C1 segment of cervical spinal cord (tissue), 14 donors: ENCODE data around the gene ADARB1.
"Not testable (repeated sequence)": the region's sequence is repeated elsewhere in the genome, so short reads cannot be mapped to it uniquely, and the experiment has no call there.

Experiments
- DNase-seq, 14 donors: peaks; one replicate each; lab custom pipeline; 2025; lab: John Stamatoyannopoulos, UW

The ADARB1 gene, protein sequence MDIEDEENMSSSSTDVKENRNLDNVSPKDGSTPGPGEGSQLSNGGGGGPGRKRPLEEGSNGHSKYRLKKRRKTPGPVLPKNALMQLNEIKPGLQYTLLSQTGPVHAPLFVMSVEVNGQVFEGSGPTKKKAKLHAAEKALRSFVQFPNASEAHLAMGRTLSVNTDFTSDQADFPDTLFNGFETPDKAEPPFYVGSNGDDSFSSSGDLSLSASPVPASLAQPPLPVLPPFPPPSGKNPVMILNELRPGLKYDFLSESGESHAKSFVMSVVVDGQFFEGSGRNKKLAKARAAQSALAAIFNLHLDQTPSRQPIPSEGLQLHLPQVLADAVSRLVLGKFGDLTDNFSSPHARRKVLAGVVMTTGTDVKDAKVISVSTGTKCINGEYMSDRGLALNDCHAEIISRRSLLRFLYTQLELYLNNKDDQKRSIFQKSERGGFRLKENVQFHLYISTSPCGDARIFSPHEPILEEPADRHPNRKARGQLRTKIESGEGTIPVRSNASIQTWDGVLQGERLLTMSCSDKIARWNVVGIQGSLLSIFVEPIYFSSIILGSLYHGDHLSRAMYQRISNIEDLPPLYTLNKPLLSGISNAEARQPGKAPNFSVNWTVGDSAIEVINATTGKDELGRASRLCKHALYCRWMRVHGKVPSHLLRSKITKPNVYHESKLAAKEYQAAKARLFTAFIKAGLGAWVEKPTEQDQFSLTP

DNA sequence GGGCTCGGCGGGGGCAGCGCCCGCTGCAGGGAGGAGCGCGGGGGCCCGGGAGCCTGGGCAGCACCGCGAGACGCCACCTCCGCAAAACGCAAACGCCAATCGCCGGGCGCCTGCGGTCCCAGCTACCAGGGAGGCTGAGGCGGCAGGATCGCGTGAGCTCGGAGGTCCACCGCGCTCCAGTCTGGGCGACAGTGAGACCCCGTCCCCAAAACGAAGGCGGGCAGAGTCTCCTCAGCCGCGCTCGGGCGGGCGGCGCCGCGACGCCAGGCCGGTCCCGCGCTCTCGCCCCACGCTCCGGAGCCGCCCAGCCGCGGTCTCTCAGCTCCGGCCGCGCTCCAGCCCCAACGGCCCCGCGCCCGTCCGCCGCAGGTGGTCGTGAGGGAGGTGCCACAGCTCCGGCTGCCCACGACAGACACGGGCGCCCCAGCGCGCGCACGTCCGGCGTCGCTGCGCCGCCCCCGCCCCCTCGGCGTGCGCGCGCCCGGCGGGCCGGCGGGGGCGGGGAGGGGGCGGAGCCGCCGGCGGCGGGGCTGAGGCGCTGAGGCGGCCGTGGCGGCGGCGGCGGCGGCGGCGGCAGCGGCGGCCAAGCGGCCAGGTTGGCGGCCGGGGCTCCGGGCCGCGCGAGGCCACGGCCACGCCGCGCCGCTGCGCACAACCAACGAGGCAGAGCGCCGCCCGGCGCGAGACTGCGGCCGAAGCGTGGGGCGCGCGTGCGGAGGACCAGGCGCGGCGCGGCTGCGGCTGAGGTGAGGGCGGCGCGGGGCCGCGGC is at the start of gene ADARB1:
ADARB1 (plus strand) TSS at position 533 of the 770 bp plus-strand sequence. CDS start 97,077 bp downstream, outside the sequence.
- DNase-seq = peak in 9 of 14 donors; percentile 12 to 66 (median 38)

DNA sequence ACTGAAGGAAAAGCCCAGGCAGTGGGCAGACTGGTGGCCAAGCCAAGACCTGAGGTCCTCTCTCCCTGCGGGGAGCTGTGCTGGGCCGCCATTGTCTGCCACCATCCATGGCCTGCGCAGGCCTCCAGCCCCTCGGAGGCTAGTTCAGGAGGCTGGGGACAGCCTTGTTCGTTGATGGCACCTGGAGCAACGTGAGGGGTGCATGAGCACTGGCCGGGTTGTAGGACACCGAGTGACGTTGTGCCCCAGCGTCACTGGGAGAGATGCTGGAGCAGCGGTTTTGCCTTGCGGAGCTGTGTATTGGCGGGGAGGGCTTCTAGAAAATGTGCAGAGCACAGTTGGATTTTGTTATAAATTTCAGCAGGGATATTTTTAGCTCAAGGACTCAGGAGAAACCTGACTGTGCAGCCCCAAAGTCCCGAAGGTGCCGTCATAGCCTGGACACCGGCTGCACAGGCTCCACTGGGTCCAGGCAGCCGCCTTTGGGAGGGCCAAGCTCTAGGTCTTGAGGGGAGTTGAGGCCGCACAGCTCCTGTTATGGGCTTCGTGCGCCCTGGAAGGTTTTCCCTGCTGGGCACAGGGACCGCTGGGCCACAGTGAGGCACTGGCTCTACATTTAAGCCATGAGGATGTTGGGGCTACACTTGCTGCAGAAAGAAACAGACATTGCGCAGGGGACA is 48.2 kb upstream of the ADARB1 start:
- DNase-seq = no peak

DNA sequence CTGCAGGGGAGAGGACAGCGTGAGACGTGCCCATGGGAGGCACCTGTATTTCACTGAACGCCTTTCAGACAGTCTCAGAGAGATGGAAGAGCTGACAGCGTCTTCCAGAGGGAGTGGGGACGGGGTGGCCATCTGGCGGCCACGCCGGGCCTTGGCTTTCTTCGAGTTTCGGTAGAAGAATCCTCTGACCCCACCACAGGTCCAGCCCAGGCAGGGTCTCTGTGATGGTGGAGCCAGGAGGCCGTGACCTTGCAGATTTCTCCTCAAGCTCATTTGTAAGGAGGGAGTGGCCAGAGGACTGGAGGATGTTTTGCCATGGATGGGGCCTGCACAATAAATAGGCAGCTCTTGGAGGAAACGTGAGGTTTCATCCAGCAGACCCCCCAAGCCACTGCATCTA is 47.6 kb upstream of the ADARB1 start:
- DNase-seq = no peak

DNA sequence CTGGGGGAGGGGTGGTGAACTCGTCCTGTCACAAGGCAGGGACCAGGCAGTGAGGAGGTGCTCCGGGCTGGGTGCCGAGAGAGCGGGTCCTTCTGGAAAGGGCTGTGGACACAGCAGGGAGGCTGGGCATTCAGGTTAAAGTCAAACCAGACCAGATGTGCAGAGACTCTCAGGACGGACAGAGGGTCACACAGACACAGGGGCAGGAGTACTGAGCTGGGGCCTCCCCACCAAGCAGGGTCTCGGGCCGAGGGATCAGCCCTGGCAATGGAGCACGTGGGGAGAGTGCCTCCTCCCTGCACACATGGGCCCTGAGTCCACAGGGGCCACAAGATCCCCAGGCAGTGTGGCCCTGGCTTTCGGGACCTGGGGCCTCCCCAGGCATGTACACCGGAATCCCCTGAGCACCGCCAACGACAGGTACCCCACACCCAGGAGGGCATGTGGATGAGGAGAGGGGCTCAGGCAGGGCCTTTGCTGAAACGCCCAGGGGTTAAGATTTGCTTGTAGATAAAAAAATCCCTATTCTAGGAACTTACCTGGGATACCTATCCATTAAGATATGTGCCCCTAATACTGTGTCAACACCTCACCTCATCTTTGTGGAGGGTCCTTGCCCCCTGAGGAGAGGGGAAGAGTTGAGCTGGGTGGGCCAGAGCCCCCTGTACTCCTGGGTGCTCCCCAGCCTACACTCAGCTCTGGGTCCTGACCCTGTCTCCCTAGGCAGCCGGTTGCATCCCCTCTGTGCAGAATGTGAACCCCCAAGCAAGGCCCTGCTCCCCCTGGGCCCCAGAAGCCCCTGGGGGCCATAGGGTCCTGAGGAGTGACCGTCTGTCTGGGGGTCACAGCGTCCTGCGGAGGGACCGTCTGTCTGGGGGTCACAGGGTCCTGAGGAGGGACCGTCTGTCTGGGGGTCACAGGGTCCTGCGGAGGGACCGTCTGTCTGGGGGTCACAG is 46.9 kb upstream of the ADARB1 start:
- no peak for DNase-seq

DNA sequence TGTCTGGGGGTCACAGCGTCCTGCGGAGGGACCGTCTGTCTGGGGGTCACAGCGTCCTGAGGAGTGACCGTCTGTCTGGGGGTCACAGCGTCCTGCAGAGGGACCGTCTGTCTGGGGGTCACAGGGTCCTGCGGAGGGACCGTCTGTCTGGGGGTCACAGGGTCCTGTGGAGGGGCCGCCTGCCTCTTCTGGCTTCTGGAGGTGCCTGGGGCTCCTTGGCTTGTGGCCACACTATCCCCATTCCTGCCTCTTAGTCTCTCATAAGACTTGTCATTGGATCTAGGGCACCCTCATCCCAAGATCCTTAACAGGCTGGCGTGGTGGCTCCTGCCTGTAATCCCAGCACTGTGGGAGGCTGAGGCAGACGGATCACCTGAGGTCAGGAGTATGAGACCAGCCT is 45.7 kb upstream of the ADARB1 start:
- not testable (repeated sequence) for DNase-seq

DNA sequence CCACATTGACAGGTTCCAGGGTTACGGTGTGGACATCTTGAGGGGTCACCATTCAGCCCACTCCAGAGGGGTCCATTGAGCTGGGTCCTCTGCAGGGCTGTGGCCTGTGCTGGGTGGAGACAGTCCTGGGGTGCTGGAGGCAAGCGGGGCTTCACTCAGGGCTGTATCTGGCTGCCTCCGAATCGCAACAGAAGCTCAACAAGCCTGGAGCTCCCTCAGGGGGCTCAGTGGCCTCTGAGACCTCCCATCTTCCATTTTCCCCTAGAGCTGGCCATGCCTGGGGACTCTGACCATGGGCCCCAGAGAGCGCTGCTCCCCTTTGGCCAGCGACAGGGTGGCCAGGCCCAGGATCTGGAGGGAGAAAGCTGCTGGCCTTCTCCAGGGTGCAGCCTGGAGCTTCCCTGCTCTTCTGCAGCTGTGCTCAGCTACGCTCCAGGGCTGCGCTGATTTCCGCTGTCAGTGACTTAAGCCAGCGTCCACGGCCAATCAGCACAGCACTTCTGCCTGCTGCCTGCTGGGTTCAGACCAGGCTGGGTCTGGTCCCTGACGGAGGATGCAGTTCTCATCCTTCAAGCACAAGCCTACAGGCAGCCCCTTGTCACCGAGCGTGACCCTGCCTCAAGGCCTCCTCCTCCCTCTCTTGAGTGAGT is 45.0 kb upstream of the ADARB1 start:
- DNase-seq = no peak

DNA sequence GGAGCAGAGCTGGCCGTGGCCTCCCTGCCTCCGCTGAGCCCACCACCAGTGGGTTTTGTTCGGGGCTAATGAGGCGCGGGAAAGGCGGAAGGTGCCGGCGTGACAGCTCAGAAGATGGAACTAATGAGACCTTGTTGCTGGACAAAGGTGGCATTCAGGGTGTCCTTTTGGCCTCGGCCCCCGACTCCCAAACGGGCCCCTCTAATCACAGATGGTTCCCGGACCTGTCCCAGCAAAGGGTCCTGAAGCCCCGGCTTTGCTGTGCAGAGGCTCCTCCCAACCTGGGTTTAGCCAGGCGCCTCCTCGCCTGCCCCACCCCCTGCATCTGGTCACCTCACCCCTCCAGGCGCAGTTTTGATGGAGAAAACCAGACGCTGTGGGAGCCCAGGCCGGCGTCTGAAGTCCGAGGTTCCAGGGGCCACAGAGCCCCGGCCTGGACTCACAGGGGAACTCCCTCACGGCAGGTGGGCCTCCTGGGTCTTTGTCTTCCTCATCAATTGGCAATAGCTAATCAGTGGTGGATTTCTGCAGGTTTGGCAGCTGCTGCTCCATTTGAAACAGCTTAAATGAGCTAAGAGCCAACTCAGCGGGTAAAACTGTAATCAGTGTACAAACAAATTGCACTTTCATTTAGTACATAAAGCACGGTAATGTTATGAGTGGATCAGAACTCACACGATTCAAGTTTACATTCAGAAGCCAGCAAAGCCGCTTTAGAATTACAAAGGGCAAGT is 44.3 kb upstream of the ADARB1 start:
- DNase-seq = no peak

DNA sequence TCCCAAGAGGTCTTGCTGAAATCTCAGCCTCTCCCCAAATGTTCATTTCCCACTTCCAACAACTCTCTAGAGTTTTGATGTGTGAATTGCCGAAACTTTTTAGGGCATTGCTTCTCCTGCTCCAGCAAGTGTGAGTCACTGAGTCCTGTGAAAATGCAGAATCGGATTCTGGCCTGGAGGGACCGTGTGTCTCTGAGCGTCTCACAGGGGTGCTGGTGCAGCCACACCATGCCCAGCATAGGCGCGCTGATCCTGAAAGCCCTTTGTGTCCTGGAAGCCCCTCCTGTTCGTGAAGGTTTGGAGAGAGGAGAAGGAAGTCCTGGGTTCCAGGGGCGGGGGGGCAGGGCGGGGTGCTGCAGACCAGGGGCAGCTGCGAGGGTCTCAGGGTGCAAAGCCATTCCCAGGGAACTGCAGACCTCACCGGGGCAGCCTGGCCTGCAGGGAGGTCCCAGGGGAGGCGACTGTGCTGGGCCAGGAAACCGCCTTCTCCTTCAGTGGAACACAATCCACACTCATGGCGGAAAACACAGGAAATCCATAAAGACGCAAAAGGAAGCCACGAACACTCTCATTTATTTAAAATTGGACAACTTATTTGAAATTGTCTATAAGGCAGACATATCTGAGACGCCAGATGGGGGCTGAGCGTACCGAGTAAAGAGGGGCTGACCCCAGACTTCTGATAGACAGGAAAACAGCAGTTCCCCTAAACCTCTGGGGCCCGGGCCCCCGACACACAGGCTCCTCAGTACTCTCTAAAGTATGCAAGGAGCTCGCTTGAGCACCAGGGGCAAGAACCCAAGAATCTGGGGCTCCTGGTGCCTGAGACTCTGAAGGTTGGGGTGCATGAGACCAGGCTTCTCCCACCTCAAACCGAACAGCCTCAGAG is 43.5 kb upstream of the ADARB1 start:
- no peak for DNase-seq

DNA sequence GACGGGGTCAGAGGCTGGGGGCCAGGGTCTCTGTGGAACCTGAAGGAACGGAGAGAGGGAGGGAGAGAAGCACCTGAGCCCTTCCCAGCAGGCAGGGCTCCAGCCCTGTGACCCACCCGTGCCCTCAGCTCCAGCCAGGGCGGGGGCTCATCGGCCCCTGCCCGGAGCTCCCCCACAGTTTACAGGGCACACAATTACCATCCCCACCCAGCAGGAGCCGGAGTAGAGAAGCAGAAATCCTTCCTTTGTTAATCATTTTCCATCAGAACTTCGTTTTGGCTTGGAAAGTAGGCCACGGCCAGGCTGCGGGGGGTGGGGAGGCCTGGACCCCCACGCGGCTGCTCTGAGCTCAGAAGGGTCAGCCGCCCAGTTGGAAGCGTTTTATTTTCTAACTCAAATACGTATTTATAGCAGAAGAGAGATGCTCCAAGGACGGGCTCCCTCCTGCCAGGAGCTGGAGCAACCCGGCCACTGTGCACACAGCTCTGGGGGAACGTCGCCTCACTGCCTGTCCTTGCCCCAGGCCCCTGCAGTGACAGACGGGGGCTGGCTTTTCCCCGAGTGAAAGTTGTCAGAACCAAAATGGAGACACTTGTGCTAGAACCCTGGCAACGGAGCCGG is 42.7 kb upstream of the ADARB1 start:
- no peak for DNase-seq

DNA sequence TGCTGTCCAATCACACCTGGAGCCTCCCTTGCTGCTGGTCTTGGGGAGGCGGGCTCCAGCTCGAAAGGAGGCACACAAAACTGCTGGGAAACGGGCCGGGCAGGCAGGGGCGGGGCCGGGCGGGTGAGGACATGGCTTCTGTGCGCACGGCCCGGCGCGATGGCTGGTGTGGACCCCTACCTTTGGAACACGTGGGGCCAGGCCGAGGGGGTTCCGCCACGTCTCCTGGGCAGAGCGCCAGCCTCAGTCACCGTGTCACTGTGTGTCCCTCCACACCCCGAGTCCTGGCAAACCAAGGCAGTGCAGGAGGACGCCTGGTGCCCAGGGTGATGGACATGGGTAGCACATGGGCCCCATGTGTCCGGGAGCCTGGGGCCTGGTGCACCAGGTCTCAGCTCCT is 42.0 kb upstream of the ADARB1 start:
- DNase-seq = no peak

DNA sequence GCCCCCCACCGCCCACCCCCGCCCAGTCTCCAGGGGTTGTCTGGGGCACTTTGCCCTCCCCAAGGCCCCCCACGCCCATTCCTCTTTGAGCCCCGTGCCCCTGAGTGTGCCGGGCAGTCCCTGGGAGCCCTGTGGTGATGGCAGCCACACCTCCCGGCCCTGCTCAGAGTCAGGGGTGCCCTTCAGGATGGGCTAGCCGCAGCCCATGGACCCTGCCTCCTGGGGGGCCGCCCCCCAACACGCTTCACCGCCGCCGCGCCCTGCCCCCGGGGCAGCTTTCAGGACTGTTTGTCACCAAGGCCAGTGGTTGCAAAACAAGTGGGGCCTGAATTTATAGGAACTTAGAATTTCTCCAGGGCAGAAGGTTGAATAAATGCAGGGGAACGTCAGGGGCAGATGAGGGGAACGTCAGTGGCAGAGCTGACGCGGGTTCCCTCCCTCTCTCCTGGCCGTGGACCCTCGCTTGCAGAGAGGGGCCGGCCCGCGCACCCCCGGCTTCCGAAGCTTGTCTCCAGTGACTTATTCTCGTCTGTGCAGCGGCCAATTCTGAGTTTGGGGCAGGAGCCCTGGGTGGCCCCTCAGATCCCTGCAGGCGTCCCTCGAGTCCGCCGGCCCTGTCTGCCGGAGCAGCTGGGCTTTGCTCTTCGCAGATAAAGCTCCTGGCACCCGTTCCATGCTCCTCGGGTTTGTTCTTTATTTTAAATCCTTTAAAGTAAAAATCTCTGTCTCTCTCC is 41.2 kb upstream of the ADARB1 start:
- DNase-seq = no peak

DNA sequence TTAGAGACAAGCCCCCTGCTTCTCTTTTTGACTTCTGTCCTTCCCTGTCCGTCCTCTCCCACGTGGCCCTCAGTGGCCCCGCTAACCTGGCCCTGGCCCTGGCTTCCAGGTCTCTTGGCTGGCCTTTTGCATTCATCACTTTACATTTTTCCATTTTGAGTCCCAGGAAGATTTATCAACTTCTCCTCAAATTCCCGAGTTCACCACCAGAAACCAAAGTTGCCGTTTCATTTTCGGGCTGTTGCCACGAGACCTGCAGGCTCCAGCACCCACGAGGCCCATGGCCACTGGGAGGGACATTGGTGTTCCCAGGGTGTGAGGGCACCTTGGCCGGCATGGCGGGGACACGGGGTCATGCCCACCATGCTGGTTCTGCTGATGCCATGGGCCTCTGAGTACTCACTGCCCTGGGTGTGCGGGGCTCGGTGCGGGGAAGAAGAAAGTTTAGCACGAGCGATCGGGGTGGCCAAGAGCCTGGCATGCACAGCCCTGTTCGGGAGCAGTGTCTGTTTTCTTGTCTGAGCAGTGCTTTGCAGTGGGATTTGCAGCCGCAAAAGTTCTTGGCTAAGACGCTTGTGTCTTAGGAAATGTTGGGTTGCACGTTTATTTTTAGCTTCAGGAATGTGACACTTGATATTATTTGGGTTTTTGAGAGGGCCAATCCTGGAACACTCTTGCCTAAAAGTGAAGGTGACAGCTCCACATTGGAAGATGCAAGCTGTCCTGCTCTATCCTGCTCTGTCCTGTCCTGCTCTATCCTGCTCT is 40.4 kb upstream of the ADARB1 start:
- no peak for DNase-seq

DNA sequence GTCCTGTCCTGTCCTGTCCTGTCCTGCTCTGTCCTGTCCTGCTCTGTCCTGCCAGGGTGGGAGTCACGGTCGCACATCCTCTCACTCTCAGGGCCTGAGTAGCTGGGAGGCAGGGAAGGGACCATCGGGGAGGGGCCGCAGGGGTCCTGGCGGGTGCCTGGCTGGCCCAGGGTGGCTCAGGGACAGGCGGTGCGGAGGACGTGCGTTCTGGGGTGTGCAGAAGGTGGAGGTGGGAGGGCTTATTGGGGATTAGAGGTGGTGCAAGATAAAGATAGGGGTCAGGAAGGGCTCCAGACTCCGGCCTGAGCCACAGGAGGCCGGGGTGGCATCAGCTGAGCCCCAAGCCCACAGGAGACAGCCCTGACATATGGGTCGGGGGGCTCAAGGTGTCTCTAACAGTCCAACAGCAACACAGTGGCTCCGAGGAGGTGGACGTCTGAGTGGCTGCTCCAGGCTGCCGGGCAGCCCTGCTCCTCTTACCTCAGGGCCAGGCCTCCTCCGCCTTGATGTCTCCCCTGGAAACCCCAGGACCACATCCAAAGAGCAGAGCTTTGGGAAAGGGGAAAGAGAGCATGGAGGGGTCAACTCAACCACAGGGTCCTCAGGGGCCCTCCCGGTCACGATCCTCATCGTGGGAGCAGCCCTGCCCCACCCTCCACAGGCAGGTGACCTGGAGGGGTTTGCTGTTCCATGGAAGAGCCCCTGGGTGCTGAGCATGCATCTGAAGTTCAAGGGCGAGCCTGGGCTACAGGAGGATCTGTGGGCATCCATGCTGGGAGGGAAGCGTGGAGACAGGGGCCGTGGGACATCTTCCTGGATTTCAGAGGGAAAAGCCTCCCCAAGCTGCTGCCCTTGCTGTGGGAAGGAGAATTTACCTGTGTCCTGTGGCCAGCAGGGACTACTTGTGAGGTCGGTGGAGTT is 39.6 kb upstream of the ADARB1 start:
- DNase-seq = no peak

DNA sequence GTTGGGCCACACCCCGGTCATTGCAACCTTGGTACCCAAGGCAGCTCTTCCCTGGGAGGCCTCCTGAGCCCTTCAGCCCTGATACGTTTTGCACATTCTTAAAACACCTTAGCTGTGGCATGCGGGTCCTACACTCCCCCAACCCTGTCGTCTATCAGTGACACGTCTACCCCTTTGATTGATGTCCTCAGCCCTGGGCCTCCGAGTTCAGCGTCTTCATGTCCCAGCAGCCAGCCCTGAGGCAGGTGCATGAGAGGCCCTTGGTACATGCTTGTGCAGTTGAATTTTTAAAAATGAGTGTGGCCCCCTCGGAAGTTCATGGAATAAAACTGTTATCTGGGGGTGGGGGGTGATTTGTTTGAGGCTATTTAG is 38.9 kb upstream of the ADARB1 start:
- DNase-seq = no peak

DNA sequence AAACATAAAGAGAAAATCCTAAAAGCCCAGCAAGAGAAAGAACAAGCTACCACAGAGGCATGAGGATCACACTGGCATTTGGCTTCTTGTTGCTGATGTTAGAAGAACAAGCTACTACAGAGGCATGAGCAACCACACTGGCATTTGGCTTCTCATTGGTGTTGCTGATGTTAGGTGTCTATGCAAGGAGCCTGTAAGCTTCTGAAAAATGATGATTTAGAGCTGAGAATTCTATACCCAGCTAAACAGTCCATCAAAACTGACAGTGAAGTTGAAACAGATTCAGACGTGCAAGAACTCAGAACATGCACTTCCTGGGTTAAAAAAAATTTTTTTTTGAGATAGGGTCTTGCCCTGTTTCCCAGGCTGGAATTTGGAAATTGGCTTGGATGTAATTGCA is 37.8 kb upstream of the ADARB1 start:
- no peak for DNase-seq
